Testis (tissue), 2 donors: ENCODE data around the gene CIITA.

Source experiments
- CTCF ChIP-seq, 3 experiments: fragments of 450-650 bp in 2 of 3; fragments of 200-600 bp in 1 of 3; sonication (generic) in 1 of 3; IDR thresholded peaks; one replicate each; pipeline ENCODE4 v1.5.1; 2016 to 2019; ENCODE audit warnings: antibody characterized with exemption in 3 of 3, mild to moderate bottlenecking in 2 of 3, moderate library complexity in 1 of 3
- POLR2A ChIP-seq: fragments of 450-650 bp; IDR thresholded peaks from one replicate; pipeline ENCODE4 v1.6.1; 2017; ENCODE audit warnings: antibody characterized with exemption, mild to moderate bottlenecking, moderate library complexity

GRCh38 chr16:10980813-10981212, 103.8 kb downstream of the CIITA start:
- TF ChIP-seq CTCF (IDR thresholded peaks at IDR 0.05) (no peak), POLR2A (no peak)
